Ishikawa (cell line): ENCODE data around the gene CFLAR.

Experiments
- CEBPB ChIP-seq: IDR thresholded peaks from 2 replicates; pipeline ENCODE4 v1.6.1; 2012
- CREB1 ChIP-seq: IDR thresholded peaks from 2 replicates; pipeline ENCODE4 v1.6.1; 2012; ENCODE audit warnings: low read depth
- EGR1 ChIP-seq: IDR thresholded peaks from 2 replicates; pipeline ENCODE4 v1.6.1; 2012
- EP300 ChIP-seq: IDR thresholded peaks from 2 replicates; pipeline ENCODE4 v1.6.1; 2012; ENCODE audit warnings: borderline replicate concordance
- FOXM1 ChIP-seq: IDR thresholded peaks from 2 replicates; pipeline ENCODE4 v1.6.1; 2012; ENCODE audit warnings: low read depth, borderline replicate concordance
- NFIC ChIP-seq: IDR thresholded peaks from 2 replicates; pipeline ENCODE4 v1.6.1; 2012
- RAD21 ChIP-seq: IDR thresholded peaks from 2 replicates; pipeline ENCODE4 v1.6.1; 2012; ENCODE audit warnings: low read depth
- TAF1 ChIP-seq: IDR thresholded peaks from 2 replicates; pipeline ENCODE4 v1.6.1; 2012; ENCODE audit warnings: low read depth, mild to moderate bottlenecking
- TCF12 ChIP-seq: IDR thresholded peaks from 2 replicates; pipeline ENCODE4 v1.6.1; 2012; ENCODE audit warnings: low read depth
- TEAD4 ChIP-seq: IDR thresholded peaks from 2 replicates; pipeline ENCODE4 v1.6.1; 2012
- YY1 ChIP-seq: IDR thresholded peaks from 2 replicates; pipeline ENCODE4 v1.6.1; 2012; ENCODE audit warnings: low read depth
- ZBTB7A ChIP-seq: IDR thresholded peaks from 2 replicates; pipeline ENCODE4 v1.6.1; 2012; ENCODE audit warnings: low read depth
- TF ChIP-seq, protein P1 (sequence below): IDR thresholded peaks from 2 replicates; pipeline ENCODE4 v1.6.1; 2012; ENCODE audit warnings: low read depth, mild to moderate bottlenecking
- TF ChIP-seq, protein P2 (sequence below): IDR thresholded peaks from 2 replicates; pipeline ENCODE4 v1.6.1; 2012
- TF ChIP-seq, protein P3 (sequence below): IDR thresholded peaks from 2 replicates; pipeline ENCODE4 v1.6.1; 2012

CFLAR gene

DNA sequence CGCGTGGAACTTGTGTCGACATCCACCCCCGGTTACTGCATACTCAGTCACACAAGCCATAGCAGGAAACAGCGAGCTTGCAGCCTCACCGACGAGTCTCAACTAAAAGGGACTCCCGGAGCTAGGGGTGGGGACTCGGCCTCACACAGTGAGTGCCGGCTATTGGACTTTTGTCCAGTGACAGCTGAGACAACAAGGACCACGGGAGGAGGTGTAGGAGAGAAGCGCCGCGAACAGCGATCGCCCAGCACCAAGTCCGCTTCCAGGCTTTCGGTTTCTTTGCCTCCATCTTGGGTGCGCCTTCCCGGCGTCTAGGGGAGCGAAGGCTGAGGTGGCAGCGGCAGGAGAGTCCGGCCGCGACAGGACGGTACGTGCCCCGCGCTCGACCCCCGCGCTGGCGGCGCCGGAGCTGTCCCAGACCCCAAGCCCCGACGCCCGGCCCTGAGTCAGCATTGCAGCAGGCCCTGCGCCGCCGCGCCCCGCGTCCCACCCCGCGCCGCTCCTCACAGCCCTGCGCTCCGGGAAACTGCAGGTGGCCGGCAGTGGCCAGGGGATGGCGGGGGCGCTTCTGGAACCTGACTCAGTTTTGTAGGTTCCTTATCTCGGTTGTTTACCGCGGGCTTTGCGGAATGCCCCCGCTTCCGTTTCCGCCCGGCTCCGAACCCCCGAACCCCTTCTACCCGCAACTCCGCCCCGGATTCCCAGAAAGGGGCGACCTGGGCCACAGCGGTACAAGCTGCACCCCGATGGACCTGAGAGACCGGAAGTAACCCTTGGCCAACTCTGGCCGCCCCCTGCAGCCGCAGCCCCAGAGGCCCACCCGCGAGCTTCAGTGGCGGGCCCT is at the start of gene CFLAR:
CFLAR (plus strand) TSS at position 50 of the 844 bp plus-strand sequence. CDS start 13,702 bp downstream, outside the sequence.
- peak; percentile 31; the same call in 1 of the 2 replicates for TF ChIP-seq FOXM1
- 0 out of 2 replicates have a peak, but pooled peaks have one; percentile 27 for TF ChIP-seq EGR1
- TF ChIP-seq EP300 = no peak
- TF ChIP-seq CREB1 = no peak
- peak; percentile 82 for TF ChIP-seq YY1
- TF ChIP-seq TAF1 = peak; percentile 12; the same call in 1 of the 2 replicates
- 0 out of 2 replicates have a peak, but pooled peaks have one; percentile 30 for TF ChIP-seq TEAD4
- TF ChIP-seq, protein P1, sequence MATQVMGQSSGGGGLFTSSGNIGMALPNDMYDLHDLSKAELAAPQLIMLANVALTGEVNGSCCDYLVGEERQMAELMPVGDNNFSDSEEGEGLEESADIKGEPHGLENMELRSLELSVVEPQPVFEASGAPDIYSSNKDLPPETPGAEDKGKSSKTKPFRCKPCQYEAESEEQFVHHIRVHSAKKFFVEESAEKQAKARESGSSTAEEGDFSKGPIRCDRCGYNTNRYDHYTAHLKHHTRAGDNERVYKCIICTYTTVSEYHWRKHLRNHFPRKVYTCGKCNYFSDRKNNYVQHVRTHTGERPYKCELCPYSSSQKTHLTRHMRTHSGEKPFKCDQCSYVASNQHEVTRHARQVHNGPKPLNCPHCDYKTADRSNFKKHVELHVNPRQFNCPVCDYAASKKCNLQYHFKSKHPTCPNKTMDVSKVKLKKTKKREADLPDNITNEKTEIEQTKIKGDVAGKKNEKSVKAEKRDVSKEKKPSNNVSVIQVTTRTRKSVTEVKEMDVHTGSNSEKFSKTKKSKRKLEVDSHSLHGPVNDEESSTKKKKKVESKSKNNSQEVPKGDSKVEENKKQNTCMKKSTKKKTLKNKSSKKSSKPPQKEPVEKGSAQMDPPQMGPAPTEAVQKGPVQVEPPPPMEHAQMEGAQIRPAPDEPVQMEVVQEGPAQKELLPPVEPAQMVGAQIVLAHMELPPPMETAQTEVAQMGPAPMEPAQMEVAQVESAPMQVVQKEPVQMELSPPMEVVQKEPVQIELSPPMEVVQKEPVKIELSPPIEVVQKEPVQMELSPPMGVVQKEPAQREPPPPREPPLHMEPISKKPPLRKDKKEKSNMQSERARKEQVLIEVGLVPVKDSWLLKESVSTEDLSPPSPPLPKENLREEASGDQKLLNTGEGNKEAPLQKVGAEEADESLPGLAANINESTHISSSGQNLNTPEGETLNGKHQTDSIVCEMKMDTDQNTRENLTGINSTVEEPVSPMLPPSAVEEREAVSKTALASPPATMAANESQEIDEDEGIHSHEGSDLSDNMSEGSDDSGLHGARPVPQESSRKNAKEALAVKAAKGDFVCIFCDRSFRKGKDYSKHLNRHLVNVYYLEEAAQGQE = no peak
- TF ChIP-seq, protein P2, sequence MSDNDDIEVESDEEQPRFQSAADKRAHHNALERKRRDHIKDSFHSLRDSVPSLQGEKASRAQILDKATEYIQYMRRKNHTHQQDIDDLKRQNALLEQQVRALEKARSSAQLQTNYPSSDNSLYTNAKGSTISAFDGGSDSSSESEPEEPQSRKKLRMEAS = peak; percentile 47; the same call in 1 of the 2 replicates
- TF ChIP-seq NFIC = peak; percentile 7; the same call in 1 of the 2 replicates
- peak; percentile 33; the same call in 1 of the 2 replicates for TF ChIP-seq TCF12
- peak; percentile 73 for TF ChIP-seq ZBTB7A

DNA sequence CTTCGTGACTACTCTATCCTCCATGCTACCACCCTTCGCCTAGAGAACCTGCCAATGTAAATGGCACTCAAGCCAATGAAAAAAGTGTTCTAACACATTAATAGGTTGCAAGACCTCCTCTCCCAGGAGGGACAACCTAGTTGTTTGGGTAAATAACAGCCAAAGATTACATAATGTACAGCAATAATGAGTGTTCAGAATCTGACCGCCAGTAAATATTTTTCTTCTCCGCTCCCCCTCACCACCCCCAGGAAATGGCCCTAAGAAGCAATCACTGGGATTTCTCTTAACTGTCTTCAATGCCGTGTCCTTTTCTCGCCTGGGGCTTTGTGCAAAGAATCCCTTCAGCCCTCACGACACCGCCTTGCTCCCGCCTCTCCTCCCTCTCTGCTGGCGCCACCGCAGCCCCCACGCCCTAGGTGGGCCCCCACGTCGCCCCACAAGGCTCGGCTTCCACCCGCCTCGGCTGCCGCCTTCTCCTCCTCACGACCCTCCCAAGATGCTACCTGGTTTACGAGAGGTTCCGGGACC is 45.0 kb upstream of the CFLAR start:
- TF ChIP-seq EP300 (no peak), TEAD4 (no peak), NFIC (no peak), RAD21 (no peak), CEBPB (no peak), TCF12 (no peak), TAF1 (no peak), EGR1 (no peak), ZBTB7A (no peak), CREB1 (no peak), YY1 (no peak)
- TF ChIP-seq, protein P2 = no peak
- TF ChIP-seq, protein P1 = no peak
- TF ChIP-seq, protein P3, sequence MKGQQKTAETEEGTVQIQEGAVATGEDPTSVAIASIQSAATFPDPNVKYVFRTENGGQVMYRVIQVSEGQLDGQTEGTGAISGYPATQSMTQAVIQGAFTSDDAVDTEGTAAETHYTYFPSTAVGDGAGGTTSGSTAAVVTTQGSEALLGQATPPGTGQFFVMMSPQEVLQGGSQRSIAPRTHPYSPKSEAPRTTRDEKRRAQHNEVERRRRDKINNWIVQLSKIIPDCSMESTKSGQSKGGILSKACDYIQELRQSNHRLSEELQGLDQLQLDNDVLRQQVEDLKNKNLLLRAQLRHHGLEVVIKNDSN = no peak

DNA sequence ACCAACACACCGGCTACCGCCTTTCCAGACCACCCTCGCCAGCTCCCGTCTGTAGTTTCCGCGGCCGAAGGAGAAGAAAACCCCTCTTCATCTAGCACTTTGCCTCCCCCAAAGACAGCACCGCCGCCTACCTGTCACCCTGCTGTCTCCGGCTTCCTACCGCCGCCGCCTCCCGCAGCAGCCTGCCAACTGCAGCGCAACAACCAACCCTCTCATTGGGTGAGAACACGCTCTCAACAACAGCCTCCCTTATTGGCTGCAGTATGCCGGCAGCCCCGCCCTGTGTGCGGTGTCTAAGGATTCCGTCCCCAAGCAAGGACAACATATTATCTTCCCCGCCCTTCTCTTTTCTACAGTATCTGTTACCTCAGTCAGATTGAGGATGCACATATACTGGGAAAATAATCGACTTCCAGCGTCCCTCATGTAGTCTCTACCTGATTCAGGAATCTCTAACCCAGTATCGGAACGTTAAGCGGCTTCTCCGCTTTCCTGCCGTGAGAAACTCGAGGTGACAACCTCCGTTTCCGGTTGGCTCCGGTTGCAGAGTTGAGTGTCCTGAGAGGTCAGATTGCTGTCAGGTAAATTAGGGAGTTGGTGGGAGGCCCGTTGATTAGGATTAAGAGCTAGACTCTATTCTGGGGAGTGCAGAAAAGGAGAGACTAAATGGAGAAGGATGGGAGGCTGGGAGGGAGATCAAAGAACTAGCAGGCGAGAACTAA is 44.3 kb upstream of the CFLAR start, which contains the start of the genes HYCC2 and NDUFB3:
HYCC2 (minus strand) TSS at position 193 of the 722 bp plus-strand sequence. CDS start 47,662 bp downstream, outside the sequence.
NDUFB3 (plus strand) TSS at position 523 of the 722 bp plus-strand sequence. CDS start 6,882 bp downstream, outside the sequence.
- TF ChIP-seq, protein P2 = peak; percentile 35; the same call in 1 of the 2 replicates
- TF ChIP-seq CREB1 (no peak), TEAD4 (peak; percentile 35; the same call in 1 of the 2 replicates), EP300 (0 out of 2 replicates have a peak, but pooled peaks have one; percentile 26), YY1 (peak; percentile 59), FOXM1 (no peak), TCF12 (peak; percentile 75), NFIC (peak; percentile 79), CEBPB (peak; percentile 23; the same call in 1 of the 2 replicates), TAF1 (peak; percentile 98)
- TF ChIP-seq, protein P1 = no peak
